Measurements from ENCODE around the gene GHRH. TPM values are rescaled to one million over a fixed set of nuclear protein-coding genes. Genes with fewer than 3 reads are reported as not detected.

The GHRH gene
- total and polyA plus RNA-seq, 11 donors = not detected

DNA sequence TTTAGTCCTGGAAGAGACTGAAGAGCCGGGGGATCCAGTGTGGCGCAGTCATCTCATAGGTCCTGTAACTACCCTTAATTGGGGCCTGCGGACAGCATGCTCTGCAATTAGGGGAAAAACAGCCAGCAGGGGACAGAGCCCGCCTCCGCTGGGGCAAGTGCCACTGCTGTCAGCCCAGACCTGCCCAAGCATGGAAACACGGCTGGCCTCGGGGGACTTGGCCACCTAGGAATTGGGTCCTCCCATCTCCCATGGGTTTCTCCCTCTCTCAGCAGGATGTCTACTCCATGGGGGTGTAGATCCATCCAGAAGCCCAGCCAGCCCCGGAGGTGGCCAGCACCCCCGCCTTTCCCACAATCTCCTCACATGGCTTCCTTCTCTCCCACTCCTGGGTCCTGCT, 3.6 kb downstream of the GHRH start:
- no peaks in the 10 kb centered on the region for H3K4me1 ChIP-seq
- ATAC-seq = no peak
- H3K9me3 ChIP-seq = peaks cover 0 to 12% (median 2%) of the 10 kb centered on the region in 12 donors
- H3K27ac ChIP-seq = no peak overlapping the region
- no peak overlapping the region for H3K4me3 ChIP-seq
- no peak for DNase-seq
- intact Hi-C loops (cut with DNase I) = no loop called here
- H3K36me3 ChIP-seq = no peaks in the 10 kb centered on the region
- TF ChIP-seq POLR2A (IDR thresholded peaks at IDR 0.05) = no peak
- TF ChIP-seq, protein P1, sequence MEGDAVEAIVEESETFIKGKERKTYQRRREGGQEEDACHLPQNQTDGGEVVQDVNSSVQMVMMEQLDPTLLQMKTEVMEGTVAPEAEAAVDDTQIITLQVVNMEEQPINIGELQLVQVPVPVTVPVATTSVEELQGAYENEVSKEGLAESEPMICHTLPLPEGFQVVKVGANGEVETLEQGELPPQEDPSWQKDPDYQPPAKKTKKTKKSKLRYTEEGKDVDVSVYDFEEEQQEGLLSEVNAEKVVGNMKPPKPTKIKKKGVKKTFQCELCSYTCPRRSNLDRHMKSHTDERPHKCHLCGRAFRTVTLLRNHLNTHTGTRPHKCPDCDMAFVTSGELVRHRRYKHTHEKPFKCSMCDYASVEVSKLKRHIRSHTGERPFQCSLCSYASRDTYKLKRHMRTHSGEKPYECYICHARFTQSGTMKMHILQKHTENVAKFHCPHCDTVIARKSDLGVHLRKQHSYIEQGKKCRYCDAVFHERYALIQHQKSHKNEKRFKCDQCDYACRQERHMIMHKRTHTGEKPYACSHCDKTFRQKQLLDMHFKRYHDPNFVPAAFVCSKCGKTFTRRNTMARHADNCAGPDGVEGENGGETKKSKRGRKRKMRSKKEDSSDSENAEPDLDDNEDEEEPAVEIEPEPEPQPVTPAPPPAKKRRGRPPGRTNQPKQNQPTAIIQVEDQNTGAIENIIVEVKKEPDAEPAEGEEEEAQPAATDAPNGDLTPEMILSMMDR (IDR thresholded peaks at IDR 0.05) = no peak
- WGBS, 4 donors = 68 to 87% (median 78%) methylated on average over 7 to 9 of the region's 9 CpGs
- H3K27me3 ChIP-seq = peaks cover 0 to 42% (median 3%) of the 10 kb centered on the region in 9 donors

DNA sequence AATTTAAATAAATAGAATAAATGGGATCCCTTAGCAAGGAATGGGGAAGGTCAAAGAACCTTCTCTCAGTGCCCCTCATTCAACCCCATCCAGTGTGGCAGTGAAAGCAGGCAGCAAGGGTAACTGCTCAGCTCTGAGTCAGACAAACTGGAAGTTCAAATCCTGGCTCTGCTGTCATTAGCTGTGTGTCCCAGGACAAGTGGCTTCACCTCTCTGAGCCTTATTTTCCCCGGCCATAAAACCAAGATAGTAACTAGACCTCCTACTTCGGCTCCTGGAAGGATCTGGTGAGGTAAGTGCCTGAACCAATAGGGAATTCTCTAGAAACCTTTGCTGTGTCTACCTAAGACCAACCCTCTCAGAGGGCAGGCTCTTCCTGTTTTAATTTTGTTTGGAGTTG, 4.1 kb downstream of the GHRH start:
- intact Hi-C loops (cut with DNase I) = no loop called here
- 59 to 78% (median 68%) methylated on average over 2 of the region's 2 CpGs for WGBS, 4 donors
- DNase-seq (no peak), ATAC-seq (no peak)
- no peaks in the 10 kb centered on the region for H3K36me3 ChIP-seq
- peaks cover 0 to 41% (median 3%) of the 10 kb centered on the region in 9 donors for H3K27me3 ChIP-seq
- TF ChIP-seq, protein P1 (IDR thresholded peaks at IDR 0.05) = no peak
- no peak for TF ChIP-seq POLR2A (IDR thresholded peaks at IDR 0.05)
- no peaks in the 10 kb centered on the region for H3K4me1 ChIP-seq
- no peak overlapping the region for H3K27ac ChIP-seq
- no peak overlapping the region for H3K4me3 ChIP-seq
- peaks cover 0 to 12% (median 2%) of the 10 kb centered on the region in 12 donors for H3K9me3 ChIP-seq

DNA sequence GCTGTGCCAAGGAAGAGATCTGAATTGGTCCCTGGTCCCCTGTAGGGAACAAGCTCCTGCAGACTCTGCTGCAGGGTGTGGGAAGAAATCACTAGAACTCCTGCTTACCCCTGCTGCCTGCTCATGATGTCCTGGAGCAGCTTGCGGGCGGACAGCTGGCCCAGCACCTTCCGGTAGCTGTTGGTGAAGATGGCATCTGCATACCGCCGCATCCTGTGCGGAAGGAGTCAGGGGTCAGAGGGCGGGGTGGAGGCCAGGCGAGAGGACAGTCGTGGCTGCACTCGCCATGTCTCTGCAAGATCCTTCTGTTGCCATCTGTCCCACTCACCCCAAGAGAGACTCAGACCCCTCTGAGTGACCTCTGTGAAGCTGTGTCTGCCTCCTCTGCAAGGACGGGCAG, 5.3 kb downstream of the GHRH start:
- WGBS, 4 donors = 75 to 83% (median 79%) methylated on average over 1 to 11 of the region's 11 CpGs
- peak in 1 of 4 donors; percentile 18 for ATAC-seq
- Histone ChIP-seq H3K4me3 (no peak overlapping the region), H3K27ac (no peak overlapping the region), H3K4me1 (no peaks in the 10 kb centered on the region), H3K36me3 (no peaks in the 10 kb centered on the region), H3K27me3 (peaks cover 0 to 29% (median 2%) of the 10 kb centered on the region in 9 donors), H3K9me3 (peaks cover 0 to 12% (median 2%) of the 10 kb centered on the region in 12 donors)
- no peak for DNase-seq
- no peak for TF ChIP-seq POLR2A (IDR thresholded peaks at IDR 0.05)
- TF ChIP-seq, protein P1 (IDR thresholded peaks at IDR 0.05) = no peak
- intact Hi-C loops (cut with DNase I) = no loop called here

DNA sequence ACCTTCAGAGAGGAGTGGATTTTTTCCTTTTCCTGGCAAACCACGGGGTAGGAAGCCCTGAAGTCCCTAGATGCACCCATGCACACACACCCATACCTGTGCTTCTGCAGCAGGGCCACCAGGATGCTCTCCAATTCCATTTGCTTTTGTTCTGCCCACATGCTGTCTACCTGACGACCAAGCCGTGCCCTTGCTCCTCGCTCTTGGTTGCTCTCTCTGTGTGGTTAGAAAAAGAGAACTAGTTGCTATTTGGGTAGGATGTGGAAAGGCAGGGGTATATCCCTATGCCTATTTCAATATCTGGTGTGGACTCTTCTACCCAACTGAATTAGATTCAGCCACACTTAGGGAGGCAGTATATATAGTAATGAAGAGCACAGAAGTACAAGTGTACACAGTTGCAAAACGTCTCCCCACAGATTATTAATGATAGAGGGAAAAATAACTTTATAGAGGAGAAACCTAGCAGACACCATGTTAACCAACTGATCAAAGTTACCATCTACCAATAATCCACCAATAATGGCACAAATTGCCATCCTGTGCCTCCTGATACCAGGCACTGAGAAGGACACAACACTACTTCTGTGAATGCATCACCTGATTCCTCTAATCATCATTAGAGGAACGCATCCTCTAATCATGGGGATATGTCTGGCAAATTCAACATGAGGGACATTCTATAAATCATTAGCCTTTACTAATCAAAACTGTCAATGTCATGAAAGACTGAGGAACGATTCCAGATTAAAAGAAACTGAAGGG, 7.3 kb downstream of the GHRH start:
- WGBS, 4 donors = 86 to 91% (median 88%) methylated on average over 7 of the region's 7 CpGs

More for the DNA sequence above, 7.3 kb downstream of the GHRH start:
- TF ChIP-seq POLR2A (IDR thresholded peaks at IDR 0.05) = no peak
- TF ChIP-seq, protein P1 (IDR thresholded peaks at IDR 0.05) = no peak
- no peak for ATAC-seq
- Histone ChIP-seq H3K36me3 (no peaks in the 10 kb centered on the region), H3K4me3 (no peak overlapping the region), H3K9me3 (peaks cover 0 to 12% (median 2%) of the 10 kb centered on the region in 12 donors), H3K27me3 (peaks cover 0 to 19% (median 0%) of the 10 kb centered on the region in 9 donors), H3K4me1 (no peaks in the 10 kb centered on the region), H3K27ac (no peak overlapping the region)
- intact Hi-C loops (cut with DNase I) = no loop called here
- DNase-seq = no peak
